ENCODE results near the gene NUDCD3. TPM values are rescaled to one million over a fixed set of nuclear protein-coding genes. Genes with fewer than 3 reads are reported as not detected.

NUDCD3 gene
- total RNA-seq, 1 experiment from 2014 or later: 94.6 TPM

- peak; percentile 55 for TF ChIP-seq JUND (IDR thresholded peaks at IDR 0.05)
These were observed 75.4 kb downstream of the NUDCD3 start (continued) for GRCh38 chr7:44415047-44415446.

GRCh38 chr7:44411306-44411705 lies 79.2 kb downstream of the NUDCD3 start:
- ChIA-PET RAD21 (ENCODE audit: low non-redundant PET in 1 of 2, low total read pairs in 2 of 2, uncharacterized antibody in 2 of 2, unreplicated experiment in 2 of 2) (no interaction called here), POLR2A (no interaction called here), CTCF (no interaction called here)
- H4K20me1 ChIP-seq (ENCODE audit: insufficient read depth): peaks cover 4% of the 10 kb centered on the region; the same call in 1 of the 2 replicates
- no peak overlapping the region for H3K9ac ChIP-seq (ENCODE audit: low read length)
- H3K27me3 ChIP-seq (ENCODE audit: insufficient read depth, low read length): no peaks in the 10 kb centered on the region
- H3K4me2 ChIP-seq (ENCODE audit: low read length): no peak overlapping the region
- no peaks in the 10 kb centered on the region for H3K9me2 ChIP-seq (ENCODE audit: insufficient read depth)
- BruUV-seq (replicated peaks): no TSS peak
- H2AFZ ChIP-seq (ENCODE audit: low read depth, low read length, poor library complexity, severe bottlenecking): no peak overlapping the region
- H3K36me3 ChIP-seq (ENCODE audit: control insufficient read depth in 1 of 2, insufficient read depth in 2 of 2, low read length in 2 of 2): peaks cover 0 to 13% of the 10 kb centered on the region in 2 experiments; a peak in 1 of 4 replicates
- peaks cover 0 to 5% of the 10 kb centered on the region in 2 experiments; a peak in 1 of 4 replicates for H3K9me3 ChIP-seq (ENCODE audit: control insufficient read depth in 1 of 2, insufficient read depth in 1 of 2, low read depth in 1 of 2, low read length in 2 of 2)
- no peak for TF ChIP-seq CEBPB (IDR thresholded peaks at IDR 0.05; ENCODE audit: low read depth)
- TF ChIP-seq YY1 (IDR thresholded peaks at IDR 0.05; ENCODE audit: extremely low read depth, insufficient replicate concordance, low read depth, low read length): no peak
- no peak for TF ChIP-seq SP1 (IDR thresholded peaks at IDR 0.05; ENCODE audit: low read depth)
- TF ChIP-seq CTCF (IDR thresholded peaks at IDR 0.05 in 2 of 3, conservative IDR thresholded peaks at IDR 0.05 in 1 of 3; ENCODE audit: borderline replicate concordance in 1 of 3, insufficient read depth in 1 of 3, low read depth in 2 of 3, low read length in 2 of 3): no peak
- no peak for TF ChIP-seq ZBTB33 (IDR thresholded peaks at IDR 0.05; ENCODE audit: extremely low read depth, insufficient replicate concordance, low read length)
- no peak for TF ChIP-seq SRF (IDR thresholded peaks at IDR 0.05; ENCODE audit: low read depth)
- TF ChIP-seq FOSL1 (IDR thresholded peaks at IDR 0.05; ENCODE audit: low read depth): no peak
- no peak for TF ChIP-seq REST (IDR thresholded peaks at IDR 0.05; ENCODE audit: low read depth)
- no peak for TF ChIP-seq CBX3 (IDR thresholded peaks at IDR 0.05; ENCODE audit: low read depth)
- TF ChIP-seq ATF3 (IDR thresholded peaks at IDR 0.05): no peak
- TF ChIP-seq SIN3A (IDR thresholded peaks at IDR 0.05; ENCODE audit: low read depth): no peak
- no peak for TF ChIP-seq ZFX (IDR thresholded peaks at IDR 0.05)
- TF ChIP-seq ZNF274 (IDR thresholded peaks at IDR 0.05; ENCODE audit: low read depth, low read length): no peak
- TF ChIP-seq RAD21 (IDR thresholded peaks at IDR 0.05; ENCODE audit: low read depth): no peak
- no peak for TF ChIP-seq JUND (IDR thresholded peaks at IDR 0.05)
- no peak for TF ChIP-seq TCF7L2 (IDR thresholded peaks at IDR 0.05; ENCODE audit: borderline replicate concordance, extremely low read depth, insufficient read depth, insufficient read length)
- TF ChIP-seq EGR1 (IDR thresholded peaks at IDR 0.05; ENCODE audit: low read depth): no peak
- no peak for TF ChIP-seq ELF1 (IDR thresholded peaks at IDR 0.05; ENCODE audit: borderline replicate concordance, low read depth)
- H3K4me1 ChIP-seq (ENCODE audit: control insufficient read depth in 1 of 2, insufficient read depth in 2 of 2, low read length in 2 of 2): peaks cover 9 to 21% of the 10 kb centered on the region in 2 experiments; a peak in 3 of 4 replicates
- DNase-seq (ENCODE audit: low read depth, low spot score): no peak
- ATAC-seq: no peak
- H3K27ac ChIP-seq (ENCODE audit: low read depth, low read length): no peak overlapping the region
- H3K79me2 ChIP-seq (ENCODE audit: insufficient read depth, low read length): peaks cover 20% of the 10 kb centered on the region
- no peak overlapping the region for H3K4me3 ChIP-seq (replicated peaks in 1 of 2; ENCODE audit: low read depth in 1 of 2, low read length in 2 of 2)
- intact Hi-C loops (cut with micrococcal nuclease): no loop called here
